Midbrain (tissue), 1 donor: ENCODE measurements around the gene MEDAG.

Experiments
- DNase-seq: peaks from one replicate; lab custom pipeline; 2025; lab: John Stamatoyannopoulos, UW

Gene MEDAG

DNA sequence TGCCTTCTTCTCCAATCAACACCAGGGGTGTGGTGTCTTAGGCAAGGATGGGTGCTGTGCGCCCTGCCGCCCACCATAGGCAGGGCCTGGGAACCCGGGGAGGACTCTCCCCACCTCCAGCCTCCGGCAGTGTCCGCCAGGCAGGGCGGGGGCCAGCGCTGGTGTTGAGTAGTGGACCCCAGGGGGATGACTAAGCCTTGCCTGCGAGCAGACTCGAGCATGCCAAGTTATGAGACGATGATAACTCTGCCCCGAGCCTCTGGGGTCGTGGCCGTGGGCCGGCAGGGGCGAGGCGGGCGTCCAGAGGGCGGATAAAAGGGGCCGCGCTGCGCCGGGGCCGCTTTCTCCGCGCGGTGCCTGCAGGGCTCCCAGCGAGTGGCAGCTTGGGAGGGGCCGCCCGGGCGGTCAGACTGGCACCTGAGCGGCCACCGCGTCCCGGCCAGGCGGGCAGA, at the start of gene MEDAG:
Gene MEDAG (plus strand): TSS at position 340 of the 452 bp plus-strand sequence. CDS start 245 bp downstream, outside the sequence.
- no peak for DNase-seq

DNA sequence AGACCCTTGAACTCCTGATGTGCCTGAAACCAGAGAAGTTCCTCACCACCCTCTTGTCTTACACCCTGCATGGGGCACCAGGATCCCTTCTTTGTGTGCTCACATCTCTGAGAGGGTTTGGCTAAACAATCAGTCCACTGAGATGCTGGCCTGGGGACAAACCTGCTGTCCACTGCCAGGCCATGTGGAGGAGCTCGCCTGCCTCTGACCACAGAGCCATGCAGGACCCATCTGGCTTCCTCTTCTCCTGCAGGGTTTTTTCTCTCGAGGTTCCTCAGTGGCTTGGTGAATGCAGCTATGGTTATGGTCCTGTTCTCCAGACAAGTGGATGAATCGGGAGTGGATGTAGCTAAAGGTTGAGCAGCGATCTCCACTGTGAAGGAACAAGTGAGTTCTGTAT, 49.1 kb upstream of the MEDAG start:
- no peak for DNase-seq

- DNase-seq, result no peak
These were observed 48.4 kb upstream of the MEDAG start for GRCh38 chr13:30857636-30858035.

DNA sequence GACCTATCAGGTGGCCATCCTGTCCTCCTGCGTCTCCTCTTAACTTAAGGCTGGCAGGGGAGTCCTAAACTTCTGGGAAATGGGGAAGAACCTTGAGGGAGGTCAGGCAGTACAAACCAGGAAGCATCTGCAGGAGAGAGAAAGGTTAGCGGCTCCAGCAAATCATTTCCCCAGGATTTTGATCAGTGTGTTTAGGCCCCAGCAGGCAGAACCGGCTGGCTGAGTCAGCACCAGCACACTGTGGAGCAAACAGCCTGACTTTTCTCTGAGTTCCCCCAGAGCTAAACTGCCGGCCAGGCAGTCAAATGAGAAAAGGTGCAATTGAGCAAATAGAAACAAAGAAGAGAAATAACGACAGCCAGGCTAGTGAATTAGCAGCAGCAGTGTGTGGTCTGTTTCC, 46.7 kb upstream of the MEDAG start:
- DNase-seq, result no peak

- DNase-seq, result no peak
These were observed 44.9 kb upstream of the MEDAG start for GRCh38 chr13:30861163-30861562.

- no peak for DNase-seq
These were observed 44.1 kb upstream of the MEDAG start for GRCh38 chr13:30861836-30862467.

- DNase-seq, result peak; percentile 24
These were observed 43.4 kb upstream of the MEDAG start for GRCh38 chr13:30862707-30863106.

GRCh38 chr13:30863231-30863630, 42.8 kb upstream of the MEDAG start:
- no peak for DNase-seq

DNA sequence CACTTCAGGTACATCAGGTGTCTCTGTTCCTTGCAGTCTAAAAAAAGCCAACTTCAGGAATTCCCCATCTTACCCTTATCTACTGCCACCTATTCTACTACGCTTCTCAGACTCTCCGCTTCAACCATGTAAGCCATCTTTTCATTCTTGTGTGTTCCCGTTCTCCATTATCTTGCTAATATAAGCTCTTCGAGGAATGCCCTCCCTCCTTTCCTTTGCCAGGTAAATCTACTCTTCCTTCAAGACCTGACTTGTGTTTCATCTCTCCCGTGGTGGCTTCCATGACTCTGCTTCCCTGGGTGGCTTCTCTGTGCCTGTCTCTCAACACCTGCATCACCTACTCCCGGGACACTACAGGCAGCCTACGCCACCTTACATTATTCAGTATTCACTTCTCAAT, 42.3 kb upstream of the MEDAG start:
- DNase-seq, result no peak

- DNase-seq, result no peak
These were observed 41.5 kb upstream of the MEDAG start for GRCh38 chr13:30864433-30865122.

- peak; percentile 82 for DNase-seq
These were observed 40.7 kb upstream of the MEDAG start for GRCh38 chr13:30865123-30866049.

DNA sequence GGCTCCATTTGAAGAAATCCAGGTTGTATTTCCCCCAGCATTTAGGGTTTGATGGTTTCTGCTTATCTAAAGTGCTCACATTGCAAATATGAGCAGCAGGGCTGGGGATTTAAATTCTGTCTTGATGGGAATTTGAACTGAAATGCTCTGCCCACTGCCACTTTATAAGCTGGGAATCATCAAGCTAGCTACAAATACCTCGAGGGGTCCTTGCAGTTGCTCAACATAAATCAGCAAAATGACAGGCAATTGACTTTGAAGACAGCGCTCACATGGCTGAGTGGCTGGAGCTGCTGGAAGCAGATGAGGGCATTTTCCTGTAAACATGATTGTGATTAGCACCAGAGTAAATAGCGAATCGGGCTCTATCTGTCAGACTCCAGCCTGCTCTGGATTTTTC, 39.4 kb upstream of the MEDAG start:
- DNase-seq, result no peak

DNA sequence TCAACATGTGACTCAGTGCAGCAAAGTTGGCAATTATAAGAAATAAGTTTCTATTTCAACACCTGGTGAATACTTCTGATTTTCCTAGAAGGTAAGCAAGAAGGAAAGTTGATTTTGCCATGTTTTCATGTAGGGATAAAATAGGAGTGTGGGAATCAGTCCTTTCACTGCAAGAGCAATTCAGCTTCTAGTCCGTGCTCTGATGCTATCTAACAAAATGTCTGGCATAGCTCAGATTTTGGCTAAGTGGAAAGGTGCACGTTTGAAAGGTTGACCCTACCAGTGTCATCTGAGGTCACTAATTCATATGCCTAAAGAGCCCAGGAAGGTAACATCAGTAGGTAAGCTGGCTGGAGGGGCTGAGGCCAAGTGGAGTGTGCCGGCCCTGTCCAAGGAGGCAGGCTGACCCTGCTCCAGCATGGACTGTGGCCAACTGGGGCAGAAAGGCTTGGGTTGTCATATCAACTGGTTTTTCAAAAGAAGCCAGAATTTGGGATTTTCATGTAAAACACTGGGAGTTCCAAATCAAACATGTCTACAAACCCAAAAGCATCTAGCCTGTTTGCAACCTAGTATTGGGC, 38.9 kb upstream of the MEDAG start:
- no peak for DNase-seq

DNA sequence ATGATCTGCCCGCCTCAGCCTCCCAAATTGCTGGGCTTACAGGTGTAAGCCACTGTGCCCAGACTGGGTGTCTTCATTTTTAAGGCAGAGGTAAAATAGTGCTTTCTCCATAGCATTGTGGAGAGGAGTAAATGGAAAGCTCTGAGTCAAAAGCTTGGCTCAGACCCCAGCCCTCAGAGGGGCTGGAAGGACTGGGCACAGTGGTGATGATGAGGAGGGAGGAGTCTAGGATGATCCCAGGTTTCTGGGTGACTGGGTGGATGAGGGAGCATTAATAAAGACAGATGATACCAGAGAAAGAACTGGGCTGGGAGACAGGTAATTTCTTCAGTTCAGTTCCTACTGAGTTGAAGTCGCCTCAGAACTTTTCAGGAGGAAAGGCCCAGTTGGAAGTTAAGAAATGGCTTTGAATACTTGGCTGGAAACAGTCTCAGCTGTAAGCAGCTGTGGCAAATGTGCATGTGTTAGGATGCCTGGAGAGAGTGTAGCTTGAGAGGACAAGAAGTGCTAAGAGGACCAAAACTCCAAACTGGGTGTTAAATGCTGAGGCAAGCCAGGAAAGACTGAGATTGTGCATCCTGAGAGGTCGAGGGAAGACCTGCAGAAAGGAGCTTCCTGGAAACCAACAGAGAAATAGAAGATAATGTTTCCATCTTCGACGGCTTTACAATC, 37.1 kb upstream of the MEDAG start:
- DNase-seq, result no peak

DNA sequence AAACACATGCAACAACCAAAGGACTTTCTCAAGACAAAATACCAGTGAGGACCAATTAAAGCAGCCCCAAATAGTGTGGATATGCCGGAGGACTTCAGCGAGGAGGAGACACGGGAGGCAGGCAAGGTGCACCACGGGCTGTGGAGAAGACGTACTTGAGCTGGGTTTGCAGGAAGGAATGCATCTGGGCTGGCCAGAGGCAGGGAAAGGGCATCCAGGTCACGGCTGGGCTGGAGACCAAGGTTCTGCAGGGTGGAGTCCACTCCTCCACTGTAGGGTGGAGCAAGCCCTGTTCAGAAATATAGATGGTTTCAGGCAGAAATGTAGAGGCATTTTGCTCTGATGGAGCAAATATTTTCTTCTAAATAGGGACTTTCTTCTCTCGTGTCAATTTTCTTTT, 36.6 kb upstream of the MEDAG start:
- DNase-seq, result no peak

DNA sequence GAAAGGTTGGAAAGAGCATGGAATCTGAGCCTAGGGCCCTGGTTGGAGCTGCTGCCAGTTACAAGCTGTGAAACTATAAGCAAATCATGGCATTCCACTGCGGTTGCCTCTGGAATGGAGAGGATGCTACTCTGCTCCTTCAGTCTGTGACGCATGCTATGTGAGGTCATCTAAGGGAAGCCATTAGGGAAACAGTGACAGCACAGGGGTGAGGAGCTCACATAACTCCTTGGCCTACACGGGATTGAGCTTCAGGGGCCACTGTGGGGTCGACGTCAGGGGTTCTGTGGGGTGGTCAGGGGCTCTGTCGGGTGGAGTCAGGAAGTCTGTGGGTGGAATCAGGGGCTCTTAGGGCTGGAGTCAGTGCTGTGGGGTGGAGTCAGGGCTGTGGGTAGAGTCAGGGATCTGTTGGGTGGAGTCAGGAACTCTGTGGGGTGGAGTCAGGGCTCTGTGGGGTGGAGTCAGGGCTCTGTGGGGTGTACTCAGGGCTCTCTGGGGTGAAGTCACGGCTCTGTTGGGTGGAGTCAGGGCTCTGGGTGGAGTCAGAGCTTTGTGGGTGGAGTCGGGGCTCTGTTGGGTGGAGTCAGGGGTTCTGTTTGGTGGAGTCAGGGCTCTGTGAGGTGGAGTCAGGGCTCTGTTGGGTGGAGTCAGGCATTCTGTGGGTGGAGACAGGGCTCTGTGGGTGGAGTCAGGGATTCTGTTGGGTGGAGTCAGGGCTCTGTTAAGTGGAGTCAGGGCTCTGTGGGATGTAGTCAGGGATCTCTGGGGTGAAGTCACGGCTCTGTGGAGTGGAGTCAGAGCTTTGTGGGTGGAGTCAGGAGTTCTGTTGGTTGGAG, 35.8 kb upstream of the MEDAG start:
- no peak for DNase-seq

- no peak for DNase-seq
These were observed 35.0 kb upstream of the MEDAG start for GRCh38 chr13:30870916-30871587.

GRCh38 chr13:30871588-30872275, 34.3 kb upstream of the MEDAG start:
- no peak for DNase-seq

GRCh38 chr13:30872276-30872594, 33.8 kb upstream of the MEDAG start:
- no peak for DNase-seq
